ENCODE results near the gene FNTB.

- TF ChIP-seq EZH2 (IDR thresholded peaks at IDR 0.05; ENCODE audit: borderline replicate concordance) (no peak), EZH2phosphoT487 (IDR thresholded peaks at IDR 0.05; ENCODE audit: low read depth, severe bottlenecking, unreplicated experiment) (no peak)
- TF ChIP-seq, protein P1, sequence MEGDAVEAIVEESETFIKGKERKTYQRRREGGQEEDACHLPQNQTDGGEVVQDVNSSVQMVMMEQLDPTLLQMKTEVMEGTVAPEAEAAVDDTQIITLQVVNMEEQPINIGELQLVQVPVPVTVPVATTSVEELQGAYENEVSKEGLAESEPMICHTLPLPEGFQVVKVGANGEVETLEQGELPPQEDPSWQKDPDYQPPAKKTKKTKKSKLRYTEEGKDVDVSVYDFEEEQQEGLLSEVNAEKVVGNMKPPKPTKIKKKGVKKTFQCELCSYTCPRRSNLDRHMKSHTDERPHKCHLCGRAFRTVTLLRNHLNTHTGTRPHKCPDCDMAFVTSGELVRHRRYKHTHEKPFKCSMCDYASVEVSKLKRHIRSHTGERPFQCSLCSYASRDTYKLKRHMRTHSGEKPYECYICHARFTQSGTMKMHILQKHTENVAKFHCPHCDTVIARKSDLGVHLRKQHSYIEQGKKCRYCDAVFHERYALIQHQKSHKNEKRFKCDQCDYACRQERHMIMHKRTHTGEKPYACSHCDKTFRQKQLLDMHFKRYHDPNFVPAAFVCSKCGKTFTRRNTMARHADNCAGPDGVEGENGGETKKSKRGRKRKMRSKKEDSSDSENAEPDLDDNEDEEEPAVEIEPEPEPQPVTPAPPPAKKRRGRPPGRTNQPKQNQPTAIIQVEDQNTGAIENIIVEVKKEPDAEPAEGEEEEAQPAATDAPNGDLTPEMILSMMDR (IDR thresholded peaks at IDR 0.05; ENCODE audit: poor library complexity), result no peak
These were observed 42.2 kb downstream of the FNTB start for GRCh38 chr14:65028937-65029336.

Data from hepatocyte (in vitro differentiated cells).